ENCODE results near the gene HM13.

DNA sequence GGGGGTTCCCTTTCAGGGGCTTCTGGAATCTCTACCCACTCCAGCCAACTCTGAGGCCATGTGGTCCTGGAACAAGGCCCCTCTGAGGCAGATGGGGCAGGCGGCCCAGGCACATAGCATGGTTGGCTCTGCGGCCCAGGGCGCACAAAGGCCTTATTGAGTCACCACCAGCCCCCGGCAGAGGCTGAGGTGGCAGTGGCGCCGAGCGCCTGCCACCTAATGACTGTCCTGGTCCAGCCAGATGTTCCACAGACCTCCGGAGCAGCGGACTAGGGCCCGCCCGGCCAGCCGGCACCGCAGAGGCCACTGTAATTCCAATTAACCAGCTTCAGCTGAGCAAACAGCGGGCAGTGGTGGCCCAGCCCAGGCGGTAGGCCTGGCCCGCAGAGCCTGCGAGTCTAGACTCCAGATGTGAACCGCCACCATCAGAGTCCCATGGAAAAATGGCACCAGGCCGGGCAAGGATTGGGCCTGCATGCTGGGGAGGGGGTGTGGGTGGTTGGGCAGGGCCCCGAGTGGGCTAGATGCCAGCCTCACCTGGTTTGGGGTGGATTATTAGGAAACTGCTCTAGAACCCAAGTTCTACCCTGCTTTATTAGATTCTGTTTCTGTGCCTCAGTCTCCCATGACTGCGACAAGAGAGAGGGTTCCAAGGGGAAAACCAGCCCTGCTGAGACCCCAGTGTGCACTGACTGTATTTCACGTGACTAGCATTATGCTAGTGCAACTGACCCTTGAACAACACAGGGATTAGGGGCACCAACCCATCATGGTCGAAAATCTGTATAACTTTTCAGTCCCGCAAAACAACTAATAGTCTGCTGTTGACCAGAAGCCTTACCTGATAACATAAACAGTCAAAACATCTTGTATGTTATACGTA lies 56.7 kb downstream of the HM13 start:
- TF ChIP-seq, protein P1, sequence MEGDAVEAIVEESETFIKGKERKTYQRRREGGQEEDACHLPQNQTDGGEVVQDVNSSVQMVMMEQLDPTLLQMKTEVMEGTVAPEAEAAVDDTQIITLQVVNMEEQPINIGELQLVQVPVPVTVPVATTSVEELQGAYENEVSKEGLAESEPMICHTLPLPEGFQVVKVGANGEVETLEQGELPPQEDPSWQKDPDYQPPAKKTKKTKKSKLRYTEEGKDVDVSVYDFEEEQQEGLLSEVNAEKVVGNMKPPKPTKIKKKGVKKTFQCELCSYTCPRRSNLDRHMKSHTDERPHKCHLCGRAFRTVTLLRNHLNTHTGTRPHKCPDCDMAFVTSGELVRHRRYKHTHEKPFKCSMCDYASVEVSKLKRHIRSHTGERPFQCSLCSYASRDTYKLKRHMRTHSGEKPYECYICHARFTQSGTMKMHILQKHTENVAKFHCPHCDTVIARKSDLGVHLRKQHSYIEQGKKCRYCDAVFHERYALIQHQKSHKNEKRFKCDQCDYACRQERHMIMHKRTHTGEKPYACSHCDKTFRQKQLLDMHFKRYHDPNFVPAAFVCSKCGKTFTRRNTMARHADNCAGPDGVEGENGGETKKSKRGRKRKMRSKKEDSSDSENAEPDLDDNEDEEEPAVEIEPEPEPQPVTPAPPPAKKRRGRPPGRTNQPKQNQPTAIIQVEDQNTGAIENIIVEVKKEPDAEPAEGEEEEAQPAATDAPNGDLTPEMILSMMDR (conservative IDR thresholded peaks at IDR 0.05; ENCODE audit: low read depth in 2 of 2) = no peak
- TF ChIP-seq EZH2 (IDR thresholded peaks at IDR 0.05; ENCODE audit: low read depth, unreplicated experiment) = no peak

Data from GM23338 (cell line).